OCI-LY7 (cell line): ENCODE results near the gene ALK. TPM values are rescaled to one million over a fixed set of nuclear protein-coding genes. Genes with fewer than 3 reads are reported as not detected.

Experiments used
- BruUV-seq: library from RNA; stranded (reverse); fragments of 400-500 nt; replicated peaks from 2 replicates; lab custom pipeline; 2021; lab: Mats Ljungman, UMichigan
- CTCF ChIA-PET: fragments of 300-600 bp; sonication (Branson Sonifier 250); formaldehyde crosslinking; loops from one replicate; lab custom pipeline; 2022; ENCODE audit warnings: antibody characterized with exemption; ENCODE audit not compliant: unreplicated experiment; lab: Charles Lee
- POLR2A ChIA-PET: fragments of 300-600 bp; sonication (Branson Sonifier 250); formaldehyde crosslinking; loops from one replicate; lab custom pipeline; 2022; ENCODE audit warnings: antibody characterized with exemption; lab: Charles Lee
- DNase-seq: peaks from one replicate; pipeline ENCODE4 v3.0.0-alpha.2; 2015; ENCODE audit warnings: low spot score
- H2AFZ ChIP-seq: fragments of 200-600 bp; sonication (generic), shearing (Covaris generic); 2 replicates; pipeline ENCODE4 v1.6.1; 2014; ENCODE audit warnings: mild to moderate bottlenecking, antibody characterized with exemption, low read length, moderate library complexity
- H3K27ac ChIP-seq: fragments of 200-600 bp; sonication (generic); 2 replicates; pipeline ENCODE4 v1.5.1; 2014; ENCODE audit warnings: mixed run types, low read depth, mild to moderate bottlenecking, moderate library complexity, low read length, inconsistent platforms; ENCODE audit not compliant: poor library complexity, severe bottlenecking
- H3K36me3 ChIP-seq: fragments of 200-600 bp; sonication (generic); 2 replicates; pipeline ENCODE4 v1.6.1; 2014; ENCODE audit warnings: mild to moderate bottlenecking, antibody characterized with exemption, low read length, moderate library complexity, mixed read lengths; ENCODE audit not compliant: insufficient read depth
- H3K4me1 ChIP-seq: fragments of 200-600 bp; sonication (generic); 2 replicates; pipeline ENCODE4 v1.5.1; 2014; ENCODE audit warnings: mild to moderate bottlenecking, low read length; ENCODE audit not compliant: insufficient read depth, poor library complexity, severe bottlenecking
- H3K4me2 ChIP-seq: fragments of 200-600 bp; sonication (generic); 2 replicates; pipeline ENCODE4 v1.6.1; 2014; ENCODE audit warnings: mild to moderate bottlenecking, low read length
- H3K4me3 ChIP-seq: fragments of 200-600 bp; sonication (generic); 2 replicates; pipeline ENCODE4 v1.5.1; 2014; ENCODE audit warnings: mild to moderate bottlenecking, low read depth, low read length; ENCODE audit not compliant: poor library complexity, severe bottlenecking
- H3K79me2 ChIP-seq: fragments of 200-600 bp; sonication (generic); 2 replicates; pipeline ENCODE4 v1.6.1; 2016; ENCODE audit warnings: low read depth, mild to moderate bottlenecking, low read length, moderate library complexity, mixed read lengths; ENCODE audit not compliant: insufficient read depth
- H3K9me2 ChIP-seq: fragments of 200-600 bp; sonication (generic); 2 replicates; pipeline ENCODE4 v1.6.1; 2016; ENCODE audit warnings: mild to moderate bottlenecking, low read length, mixed read lengths; ENCODE audit not compliant: insufficient read depth
- H3K9me3 ChIP-seq: fragments of 200-600 bp; sonication (generic); 2 replicates; pipeline ENCODE4 v1.6.1; 2014; ENCODE audit warnings: mild to moderate bottlenecking, mixed run types, low read length, mixed read lengths
- H4K20me1 ChIP-seq: fragments of 200-600 bp; sonication (generic); 2 replicates; pipeline ENCODE4 v1.6.1; 2014; ENCODE audit warnings: mild to moderate bottlenecking, antibody characterized with exemption, low read length, moderate library complexity, mixed read lengths; ENCODE audit not compliant: insufficient read depth
- CTCF ChIP-seq: fragments of 200-600 bp; sonication (generic); conservative IDR thresholded peaks from 2 replicates; pipeline ENCODE4 v1.5.1; 2014; ENCODE audit warnings: mild to moderate bottlenecking, antibody characterized with exemption, low read length, moderate library complexity, mixed read lengths
- EZH2phosphoT487 ChIP-seq: fragments of 200-600 bp; sonication (generic); IDR thresholded peaks from 2 replicates; pipeline ENCODE4 v1.6.1; 2018; ENCODE audit warnings: low read depth, borderline replicate concordance, mild to moderate bottlenecking, mixed run types, antibody characterized with exemption, low read length, moderate library complexity, mixed read lengths
- intact Hi-C: fragments of 100-400 bp; cut with micrococcal nuclease; formaldehyde crosslinking; loops from one replicate; pipeline ENCODE4 v1.10.0; 2022; ENCODE audit not compliant: unreplicated experiment
- total RNA-seq, 2 experiments: library from RNA; depleted of rRNA in 1 of 2; stranded (reverse); fragments of >200 nt in 1 of 2; shearing (Covaris generic) in 1 of 2; gene quantifications; 2 replicates each; pipeline ENCODE4 v1.2.3, GENCODE V29; 2014 to 2022

ALK gene
- total RNA-seq, 2 experiments from 2014 or later = 0.09 TPM; not detected in 1

- no peak for TF ChIP-seq EZH2phosphoT487
- no TSS peak for BruUV-seq
- no peak overlapping the region for H3K4me2 ChIP-seq
- DNase-seq = no peak
- H3K79me2 ChIP-seq = no peaks in the 10 kb centered on the region
- H3K9me2 ChIP-seq = no peaks in the 10 kb centered on the region
- no peak overlapping the region for H3K27ac ChIP-seq
- no peaks in the 10 kb centered on the region for H4K20me1 ChIP-seq
- ChIA-PET POLR2A (no interaction called here), CTCF (no interaction called here)
- intact Hi-C loops = no loop called here
- no peaks in the 10 kb centered on the region for H3K9me3 ChIP-seq
- H2AFZ ChIP-seq = no peak overlapping the region
- H3K4me1 ChIP-seq = no peaks in the 10 kb centered on the region
- no peak overlapping the region for H3K4me3 ChIP-seq
- no peaks in the 10 kb centered on the region for H3K36me3 ChIP-seq
Measured at GRCh38 chr2:29482348-29482747, 439.0 kb downstream of the ALK start.

DNA sequence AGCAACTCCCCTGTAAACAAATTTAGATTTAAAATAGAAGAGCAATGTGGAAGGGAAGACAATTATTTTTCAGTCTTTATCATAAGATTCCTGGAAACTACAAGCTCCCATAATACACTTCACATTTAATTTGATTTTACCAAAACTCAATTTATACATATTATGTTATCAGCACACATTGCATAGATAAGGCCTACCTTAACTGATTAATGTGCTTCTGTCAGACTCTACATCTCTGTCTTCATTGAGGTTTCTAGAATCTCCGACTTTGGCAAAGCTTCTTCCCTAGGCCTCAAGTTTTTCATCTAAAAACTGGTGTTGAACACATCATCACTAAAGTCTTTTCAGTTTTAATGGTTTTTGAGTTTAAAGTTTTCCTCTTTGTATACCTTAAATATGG, 440.1 kb downstream of the ALK start:
- TF ChIP-seq CTCF (no peak), EZH2phosphoT487 (no peak)
- H3K27ac ChIP-seq = no peak overlapping the region
- no peaks in the 10 kb centered on the region for H3K9me3 ChIP-seq
- no peak overlapping the region for H3K4me2 ChIP-seq
- H3K79me2 ChIP-seq = no peaks in the 10 kb centered on the region
- DNase-seq = no peak
- H4K20me1 ChIP-seq = no peaks in the 10 kb centered on the region
- H3K36me3 ChIP-seq = no peaks in the 10 kb centered on the region
- no peak overlapping the region for H2AFZ ChIP-seq
- H3K9me2 ChIP-seq = no peaks in the 10 kb centered on the region
- ChIA-PET CTCF (no interaction called here), POLR2A (interaction anchor here (0.7 kb wide), 1 partner anchor 140 kb away, joined by 6 read pairs; no protein-coding TSS in a partner anchor)
- intact Hi-C loops = no loop called here
- H3K4me1 ChIP-seq = no peaks in the 10 kb centered on the region
- BruUV-seq = no TSS peak
- no peak overlapping the region for H3K4me3 ChIP-seq

GRCh38 chr2:29480426-29480825, 441.0 kb downstream of the ALK start:
- no peak overlapping the region for H2AFZ ChIP-seq
- TF ChIP-seq EZH2phosphoT487 (no peak), CTCF (no peak)
- no peak for DNase-seq
- H3K4me2 ChIP-seq = no peak overlapping the region
- H3K36me3 ChIP-seq = no peaks in the 10 kb centered on the region
- no peaks in the 10 kb centered on the region for H3K9me2 ChIP-seq
- BruUV-seq = no TSS peak
- ChIA-PET CTCF (interaction anchor here (0.6 kb wide), 1 partner anchor 45 kb away, joined by 4 read pairs; no protein-coding TSS in a partner anchor), POLR2A (interaction anchor here (0.7 kb wide), 1 partner anchor 141 kb away, joined by 6 read pairs; no protein-coding TSS in a partner anchor)
- no peaks in the 10 kb centered on the region for H3K4me1 ChIP-seq
- H3K27ac ChIP-seq = no peak overlapping the region
- H3K79me2 ChIP-seq = no peaks in the 10 kb centered on the region
- H3K4me3 ChIP-seq = no peak overlapping the region
- no peaks in the 10 kb centered on the region for H4K20me1 ChIP-seq
- H3K9me3 ChIP-seq = no peaks in the 10 kb centered on the region
- intact Hi-C loops = no loop called here
